ENCODE measurements around the gene CFDP1. TPM values are rescaled to one million over a fixed set of nuclear protein-coding genes. Genes with fewer than 3 reads are reported as not detected.

The CFDP1 gene
- total RNA-seq, 2 experiments from 2014 or later: 34.7 to 39.9 TPM

GRCh38 chr16:75343941-75344340 is 89.4 kb downstream of the CFDP1 start:
- H3K9me3 Mint-ChIP-seq: no peaks in the 10 kb centered on the region
- CTCF ChIA-PET: interaction anchor here (1.1 to 1.6 kb wide), 4 partner anchors 10 to 110 kb away, joined by 3 to 4 read pairs (median 3); no protein-coding TSS in a partner anchor
- POLR2A ChIA-PET: interaction anchor here (1.2 kb wide), 1 partner anchor 14 kb away, joined by 4 read pairs; no protein-coding TSS in a partner anchor
- H3K4me3 Mint-ChIP-seq: no peak overlapping the region
- H3K4me1 Mint-ChIP-seq (ENCODE audit: low read depth): no peaks in the 10 kb centered on the region
- no peak for TF ChIP-seq CTCF (IDR thresholded peaks at IDR 0.05)
- H3K27ac Mint-ChIP-seq: no peak overlapping the region
- intact Hi-C loops (cut with micrococcal nuclease): no loop called here
- H3K36me3 Mint-ChIP-seq (ENCODE audit: low read depth): peaks cover 18% of the 10 kb centered on the region
- DNase-seq (no peak), ATAC-seq (no peak)
- no peaks in the 10 kb centered on the region for H3K27me3 Mint-ChIP-seq

GRCh38 chr16:75343286-75343685 is 90.0 kb downstream of the CFDP1 start:
- CTCF ChIA-PET: interaction anchor here (1.1 to 1.2 kb wide), 3 partner anchors 9 to 110 kb away, joined by 3 to 4 read pairs (median 3); no protein-coding TSS in a partner anchor
- no peak for TF ChIP-seq CTCF (IDR thresholded peaks at IDR 0.05)
- Mint-ChIP-seq H3K4me3 (no peak overlapping the region), H3K27me3 (no peaks in the 10 kb centered on the region), H3K9me3 (no peaks in the 10 kb centered on the region), H3K27ac (no peak overlapping the region), H3K4me1 (ENCODE audit: low read depth) (no peaks in the 10 kb centered on the region), H3K36me3 (ENCODE audit: low read depth) (peaks cover 20% of the 10 kb centered on the region)
- no peak for ATAC-seq
- intact Hi-C loops (cut with micrococcal nuclease): no loop called here
- POLR2A ChIA-PET: interaction anchor here (1.2 kb wide), 1 partner anchor 15 kb away, joined by 4 read pairs; no protein-coding TSS in a partner anchor
- no peak for DNase-seq

- TF ChIP-seq CTCF (IDR thresholded peaks at IDR 0.05): no peak
- intact Hi-C loops (cut with micrococcal nuclease): no loop called here
- Mint-ChIP-seq H3K36me3 (ENCODE audit: low read depth) (peaks cover 19% of the 10 kb centered on the region), H3K4me1 (ENCODE audit: low read depth) (no peaks in the 10 kb centered on the region), H3K9me3 (no peaks in the 10 kb centered on the region), H3K27me3 (no peaks in the 10 kb centered on the region), H3K4me3 (no peak overlapping the region), H3K27ac (no peak overlapping the region)
- ATAC-seq: no peak
- CTCF ChIA-PET: no interaction called here
- POLR2A ChIA-PET: no interaction called here
- no peak for DNase-seq
These were observed 90.9 kb downstream of the CFDP1 start for GRCh38 chr16:75342308-75342811.

GRCh38 chr16:75341564-75342307 is 91.6 kb downstream of the CFDP1 start:
- intact Hi-C loops (cut with micrococcal nuclease): no loop called here
- H3K36me3 Mint-ChIP-seq (ENCODE audit: low read depth): peaks cover 19% of the 10 kb centered on the region

More at GRCh38 chr16:75341564-75342307, 91.6 kb downstream of the CFDP1 start:
- POLR2A ChIA-PET: no interaction called here
- DNase-seq: no peak
- Mint-ChIP-seq H3K27me3 (no peaks in the 10 kb centered on the region), H3K4me3 (no peak overlapping the region), H3K9me3 (no peaks in the 10 kb centered on the region), H3K27ac (no peak overlapping the region), H3K4me1 (ENCODE audit: low read depth) (no peaks in the 10 kb centered on the region)
- ATAC-seq: no peak
- TF ChIP-seq CTCF (IDR thresholded peaks at IDR 0.05): no peak
- CTCF ChIA-PET: interaction anchor here (1.9 kb wide), 1 partner anchor 107 kb away, joined by 6 read pairs; no protein-coding TSS in a partner anchor

Measured in activated CD8-positive, alpha-beta T cell treated with anti-CD3 and anti-CD28 coated beads for 36 hours (primary cell).